T47D (cell line): ENCODE results near the gene GSG1L.

Source experiments
- DNase-seq, 2 experiments: peaks; one replicate each; pipeline versions ENCODE4 v3.0.0 to v3.0.0-alpha.2; 2011 to 2012; ENCODE audit warnings: low read depth in 1 of 2, low spot score in 1 of 2
- JUND ChIP-seq: IDR thresholded peaks from 2 replicates; pipeline ENCODE4 v1.6.1; 2012; ENCODE audit warnings: low read depth
- in situ Hi-C: cut with HindIII; loops from 2 replicates; pipeline ENCODE4 v1.10.0; 2016; ENCODE audit warnings: low sequenced_read_pairs, low pct_unique_long_range_greater_than_20kb

Gene GSG1L

DNA sequence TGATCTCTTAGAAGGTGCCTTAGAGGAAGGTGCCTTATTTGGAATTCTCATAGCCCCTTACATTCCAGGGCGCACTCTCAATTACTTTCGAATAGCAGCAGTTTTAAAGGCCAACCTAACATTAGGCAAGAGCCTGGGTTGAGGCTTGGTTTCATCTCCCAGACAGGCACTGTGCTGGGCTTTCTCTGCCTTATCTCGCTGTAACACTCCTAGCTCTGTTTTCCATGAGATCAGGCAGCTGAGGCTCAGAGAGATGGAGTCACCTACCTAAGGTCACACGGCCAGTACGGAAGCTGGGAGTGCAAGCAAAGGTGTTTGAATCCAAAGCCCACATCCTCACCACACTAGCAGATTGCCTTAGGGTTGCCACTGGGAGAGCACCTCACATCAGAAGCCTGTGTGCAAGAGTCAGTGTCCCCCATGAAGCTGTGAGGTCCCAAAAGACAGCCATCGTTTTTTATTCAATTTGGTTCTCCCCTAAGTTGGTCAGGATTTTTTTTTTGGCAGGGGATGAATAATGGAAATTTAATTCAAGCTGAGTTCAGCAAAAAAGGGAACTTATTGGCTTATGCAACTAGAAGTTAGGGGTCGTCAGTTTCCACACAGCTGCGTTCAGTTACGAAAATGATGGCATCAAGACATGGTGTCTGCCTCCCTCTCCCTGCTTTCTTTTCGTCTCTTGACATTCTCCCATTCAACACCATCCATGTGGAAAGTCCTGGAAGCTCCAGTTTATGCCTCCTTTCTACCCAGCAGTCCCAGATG is 307.1 kb downstream of the GSG1L start:
- in situ Hi-C loops = no loop called here
- DNase-seq = no peak
- TF ChIP-seq JUND = no peak

DNA sequence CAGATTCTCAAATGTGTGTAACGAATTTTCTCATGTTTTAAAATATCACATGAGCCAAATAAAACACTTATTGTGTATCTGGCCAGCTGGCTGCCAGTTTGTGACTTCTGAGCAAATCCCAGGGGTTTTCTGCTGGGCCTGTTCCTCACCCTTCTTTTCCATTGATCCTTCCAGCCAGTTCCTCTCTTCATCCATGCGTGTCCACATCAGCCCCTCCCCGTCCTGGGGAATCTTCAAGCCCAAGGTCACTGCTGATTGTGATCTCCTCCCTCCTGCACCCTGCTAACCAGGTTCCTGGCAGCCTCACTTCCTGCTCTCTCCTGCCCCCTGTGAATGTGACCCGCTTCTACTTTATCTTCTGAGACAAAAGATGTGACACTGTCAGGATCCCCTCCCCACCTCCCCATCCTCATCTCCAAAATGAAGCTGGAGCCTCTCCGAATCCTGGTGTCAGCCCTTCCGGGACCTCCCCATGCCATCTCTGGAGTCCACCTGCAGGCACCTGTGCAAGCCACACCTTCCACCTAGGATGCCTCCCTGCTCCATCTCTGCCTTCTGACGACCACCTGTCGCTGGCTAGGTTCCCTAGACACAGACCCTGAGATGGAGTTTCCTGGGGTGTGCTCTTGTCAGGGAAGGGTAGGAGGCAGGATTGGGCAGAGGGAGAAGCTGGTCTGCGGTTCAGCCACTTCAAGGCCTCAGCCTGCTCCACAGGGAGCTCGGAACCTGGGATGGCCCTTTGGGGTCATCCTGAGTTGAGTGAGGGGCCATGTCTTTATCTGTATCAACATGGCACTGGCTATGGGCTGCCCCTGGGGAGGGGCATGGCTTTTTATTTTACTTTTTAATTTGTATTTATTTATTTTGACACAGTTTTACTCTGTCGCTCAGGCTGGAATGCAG is 308.5 kb downstream of the GSG1L start:
- no peak for DNase-seq
- in situ Hi-C loops = no loop called here
- TF ChIP-seq JUND = no peak

DNA sequence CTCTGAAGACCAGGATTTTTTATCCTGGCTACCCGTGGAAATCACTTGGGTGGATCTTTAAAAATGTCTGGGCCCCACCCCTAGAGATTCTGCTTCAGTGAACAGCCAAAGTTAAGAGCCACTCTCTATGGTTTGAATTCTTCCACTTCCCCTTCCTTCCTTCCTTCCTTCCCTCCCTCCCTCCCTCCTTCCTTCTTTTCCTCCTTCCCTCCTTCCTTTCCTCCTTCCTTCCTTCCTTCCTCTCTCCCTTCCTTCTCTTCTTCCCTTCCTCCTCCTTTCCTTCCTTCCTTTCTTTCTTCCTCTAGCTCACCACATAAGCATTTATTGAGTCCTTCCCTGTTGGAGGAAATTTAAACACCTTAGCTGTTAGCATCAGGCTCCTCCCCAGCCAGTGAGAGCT is 310.0 kb downstream of the GSG1L start:
- in situ Hi-C loops = no loop called here
- DNase-seq = no peak
- no peak for TF ChIP-seq JUND

DNA sequence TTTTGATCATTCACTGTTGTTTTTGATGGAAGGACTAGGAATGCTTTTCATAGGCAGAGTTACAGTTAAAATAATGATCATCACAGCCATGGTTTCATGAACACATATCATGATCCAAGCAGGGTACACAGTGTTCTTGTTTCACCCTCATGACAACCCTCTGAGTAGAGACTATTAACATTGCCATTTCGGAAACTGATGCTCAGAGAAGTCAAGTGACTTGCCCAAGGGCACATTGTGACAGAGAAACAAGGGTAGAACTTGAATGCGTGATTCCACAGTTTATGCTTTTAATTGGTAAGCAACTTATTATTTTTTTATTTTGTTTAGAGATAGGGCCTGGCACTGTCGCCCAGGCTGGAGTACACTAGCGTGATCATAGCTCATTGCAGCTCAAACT is 311.3 kb downstream of the GSG1L start:
- in situ Hi-C loops = no loop called here
- TF ChIP-seq JUND = no peak
- no peak for DNase-seq

DNA sequence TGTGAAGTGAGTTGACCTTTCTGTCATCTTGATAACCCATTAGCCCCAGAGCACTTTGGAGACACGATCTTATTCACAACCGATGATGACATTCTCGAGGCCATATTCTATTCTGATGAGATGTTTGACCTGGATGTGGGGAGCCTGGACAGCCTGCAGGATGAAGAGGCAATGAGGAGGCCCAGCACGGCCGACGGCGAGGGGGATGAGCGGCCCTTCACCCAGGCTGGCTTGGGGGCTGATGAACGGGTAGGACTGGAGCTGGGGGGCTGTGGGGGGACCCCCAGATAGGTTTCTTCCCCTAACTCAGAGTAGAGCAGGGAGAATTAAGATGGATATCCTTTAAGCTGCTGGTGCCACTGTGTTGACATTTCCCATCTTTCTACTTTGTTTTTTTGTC is 311.8 kb downstream of the GSG1L start:
- in situ Hi-C loops = no loop called here
- DNase-seq = no peak
- TF ChIP-seq JUND = no peak

DNA sequence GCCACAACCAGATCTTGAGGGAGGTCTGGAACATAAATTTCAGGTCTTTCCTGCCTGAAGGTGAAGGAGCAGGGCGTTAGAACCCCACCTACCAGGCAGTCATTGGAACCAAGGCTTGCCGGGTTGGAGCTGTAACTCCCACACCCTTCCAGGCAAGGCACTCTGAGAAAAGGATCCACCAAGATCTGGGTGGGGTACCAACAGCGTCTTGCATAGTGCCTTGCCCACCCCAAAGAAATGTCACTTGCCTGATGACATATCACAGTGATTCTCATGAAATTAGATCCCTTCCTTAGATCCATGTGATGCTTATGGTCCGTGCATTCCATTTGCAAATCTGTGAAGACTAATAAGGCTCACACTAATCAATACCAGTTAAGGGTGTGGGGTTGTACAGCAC is 312.3 kb downstream of the GSG1L start:
- in situ Hi-C loops = no loop called here
- no peak for TF ChIP-seq JUND

DNA sequence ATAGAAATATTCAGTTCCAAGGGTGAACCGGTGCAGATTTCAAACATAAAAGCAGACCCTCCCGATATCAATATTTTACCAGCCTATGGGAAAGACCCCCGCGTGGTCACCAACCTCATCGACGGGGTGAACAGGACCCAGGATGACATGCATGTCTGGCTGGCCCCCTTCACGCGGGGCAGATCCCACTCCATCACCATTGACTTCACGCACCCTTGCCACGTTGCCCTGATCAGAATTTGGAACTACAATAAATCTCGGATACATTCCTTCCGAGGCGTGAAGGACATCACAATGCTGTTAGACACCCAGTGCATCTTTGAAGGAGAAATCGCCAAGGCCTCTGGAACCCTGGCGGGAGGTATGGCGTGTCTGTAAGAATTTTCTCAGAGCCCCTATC is 313.6 kb downstream of the GSG1L start:
- in situ Hi-C loops = no loop called here
- no peak for DNase-seq
- no peak for TF ChIP-seq JUND

More for the DNA sequence above, 312.3 kb downstream of the GSG1L start:
- DNase-seq = no peak

DNA sequence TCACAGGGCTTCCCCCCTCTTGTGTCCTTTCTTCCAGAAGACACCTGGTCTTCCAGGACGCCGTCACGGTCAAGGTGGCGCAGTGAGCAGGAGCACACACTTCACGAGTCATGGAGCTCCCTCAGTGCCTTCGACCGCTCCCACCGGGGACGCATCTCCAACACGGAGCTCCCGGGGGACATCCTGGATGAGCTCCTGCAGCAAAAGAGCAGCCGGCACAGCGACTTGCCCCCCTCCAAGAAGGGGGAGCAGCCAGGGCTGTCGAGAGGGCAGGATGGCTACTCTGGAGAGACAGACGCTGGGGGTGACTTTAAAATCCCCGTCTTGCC is 314.0 kb downstream of the GSG1L start:
- TF ChIP-seq JUND = no peak
- no peak for DNase-seq
- in situ Hi-C loops = no loop called here

DNA sequence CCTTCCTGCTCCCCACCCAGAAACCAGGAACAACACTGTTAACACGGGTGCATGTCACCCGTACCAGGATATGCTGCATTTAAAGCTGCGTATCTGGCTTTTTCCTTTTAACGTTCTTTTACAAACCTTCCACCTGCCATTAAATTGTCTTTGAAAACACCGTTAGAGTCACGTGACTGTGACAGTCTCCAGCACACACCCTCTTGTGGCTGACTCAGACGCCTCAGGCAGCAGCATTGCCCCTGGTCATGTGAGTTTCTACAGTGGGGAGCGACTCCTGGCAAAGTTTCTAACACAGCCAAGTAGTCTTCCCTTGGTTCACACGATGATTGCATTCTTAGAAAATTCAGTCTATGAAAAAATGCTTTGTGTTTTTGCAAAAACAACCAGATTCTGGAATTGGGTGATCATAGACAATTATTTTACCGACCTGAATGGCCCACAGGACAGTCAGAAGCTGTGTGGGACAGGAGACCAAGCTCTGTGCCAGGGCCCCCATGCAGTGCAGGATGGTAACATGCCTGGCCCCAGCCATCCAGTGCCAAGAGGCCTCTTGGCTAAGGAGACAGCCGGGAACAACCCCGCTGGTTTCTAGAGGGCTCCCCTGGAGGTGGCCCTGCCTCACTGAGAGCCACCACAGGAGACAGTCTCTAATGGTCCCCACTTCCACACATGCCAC is 314.5 kb downstream of the GSG1L start:
- no peak for TF ChIP-seq JUND
- in situ Hi-C loops = no loop called here
- no peak for DNase-seq

DNA sequence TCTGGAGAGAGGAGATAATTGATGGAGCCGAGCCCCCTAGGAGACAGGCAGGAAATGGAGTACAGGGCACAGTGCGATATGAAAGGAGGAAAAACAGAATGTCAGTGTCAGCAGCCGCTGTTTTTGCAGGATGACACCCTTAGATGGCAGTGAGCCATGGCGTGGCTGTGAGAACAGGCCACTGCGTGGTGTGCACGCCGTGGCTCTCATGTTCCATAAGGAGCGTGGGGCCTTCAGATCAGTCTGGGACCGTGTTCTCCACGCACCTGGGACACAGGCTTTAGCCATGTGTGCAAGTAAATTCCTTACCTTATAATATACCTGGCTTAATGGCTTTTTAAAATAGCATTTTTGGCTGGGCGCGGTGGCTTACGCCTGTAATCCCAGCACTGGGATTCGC is 315.6 kb downstream of the GSG1L start:
- in situ Hi-C loops = no loop called here
- no peak for DNase-seq
- TF ChIP-seq JUND = no peak

DNA sequence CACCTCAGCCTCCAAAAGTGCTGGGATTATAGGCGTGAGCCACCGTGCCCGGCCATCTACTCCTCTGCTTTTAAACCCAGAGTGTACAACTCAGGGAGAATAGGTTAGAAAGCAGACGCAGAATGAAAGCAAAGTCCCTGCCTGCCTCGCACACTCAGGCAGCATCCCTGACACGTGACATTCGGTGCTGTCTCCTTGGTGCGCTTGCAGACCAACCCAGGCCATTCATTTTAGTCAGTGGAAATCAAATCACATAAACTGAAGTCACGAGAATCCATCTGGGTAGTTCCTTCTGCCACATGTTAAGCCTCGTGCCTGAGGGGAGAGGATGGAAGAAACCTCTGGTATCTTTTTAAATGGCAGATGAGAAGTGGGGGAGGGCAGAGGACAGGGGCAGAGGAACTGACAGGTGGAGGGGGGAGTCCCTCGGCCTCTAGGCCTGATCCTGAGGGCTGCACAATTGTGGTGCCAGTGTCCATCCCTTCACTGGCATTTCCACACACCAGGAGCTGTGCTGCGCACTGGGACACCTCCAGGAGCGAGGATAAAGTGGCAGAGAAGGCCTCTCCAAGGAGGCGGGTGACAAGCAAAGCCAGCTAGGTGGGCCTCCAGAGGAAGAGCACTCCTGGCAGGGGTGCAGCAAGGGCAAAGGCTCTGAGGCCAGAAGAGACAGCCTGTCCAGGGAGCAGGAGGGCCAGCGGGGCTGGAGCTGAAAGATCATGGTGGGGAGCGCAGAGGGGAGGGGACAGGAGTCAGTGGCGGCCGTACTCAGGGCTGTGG is 317.2 kb downstream of the GSG1L start:
- TF ChIP-seq JUND = no peak
- DNase-seq = no peak
- in situ Hi-C loops = no loop called here

DNA sequence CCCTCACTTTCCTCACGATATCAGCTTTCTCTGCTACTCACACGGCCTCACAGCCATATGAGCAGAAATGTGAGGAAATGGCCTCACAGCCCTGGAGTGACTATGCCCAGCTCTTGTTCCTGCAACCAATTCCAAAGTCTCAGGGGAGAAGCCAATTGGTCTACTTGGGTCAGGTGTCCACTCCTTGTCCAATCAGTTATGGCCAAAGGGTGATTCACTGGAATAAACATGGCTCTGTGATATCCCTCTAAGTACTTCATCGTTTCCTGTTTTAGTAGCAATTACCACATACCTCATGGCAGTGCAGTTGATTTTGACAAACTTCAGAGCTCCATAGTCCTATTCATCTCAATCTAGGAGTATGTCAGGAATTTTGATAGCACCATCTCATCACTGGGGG is 318.2 kb downstream of the GSG1L start:
- DNase-seq = no peak
- no peak for TF ChIP-seq JUND
- in situ Hi-C loops = no loop called here
